Measurements from ENCODE around the gene CIRBP. TPM values are rescaled to one million over a fixed set of nuclear protein-coding genes. Genes with fewer than 3 reads are reported as not detected.

CIRBP gene
- polyA plus RNA-seq, 12 donors = 391 to 559 (median 467) TPM

DNA sequence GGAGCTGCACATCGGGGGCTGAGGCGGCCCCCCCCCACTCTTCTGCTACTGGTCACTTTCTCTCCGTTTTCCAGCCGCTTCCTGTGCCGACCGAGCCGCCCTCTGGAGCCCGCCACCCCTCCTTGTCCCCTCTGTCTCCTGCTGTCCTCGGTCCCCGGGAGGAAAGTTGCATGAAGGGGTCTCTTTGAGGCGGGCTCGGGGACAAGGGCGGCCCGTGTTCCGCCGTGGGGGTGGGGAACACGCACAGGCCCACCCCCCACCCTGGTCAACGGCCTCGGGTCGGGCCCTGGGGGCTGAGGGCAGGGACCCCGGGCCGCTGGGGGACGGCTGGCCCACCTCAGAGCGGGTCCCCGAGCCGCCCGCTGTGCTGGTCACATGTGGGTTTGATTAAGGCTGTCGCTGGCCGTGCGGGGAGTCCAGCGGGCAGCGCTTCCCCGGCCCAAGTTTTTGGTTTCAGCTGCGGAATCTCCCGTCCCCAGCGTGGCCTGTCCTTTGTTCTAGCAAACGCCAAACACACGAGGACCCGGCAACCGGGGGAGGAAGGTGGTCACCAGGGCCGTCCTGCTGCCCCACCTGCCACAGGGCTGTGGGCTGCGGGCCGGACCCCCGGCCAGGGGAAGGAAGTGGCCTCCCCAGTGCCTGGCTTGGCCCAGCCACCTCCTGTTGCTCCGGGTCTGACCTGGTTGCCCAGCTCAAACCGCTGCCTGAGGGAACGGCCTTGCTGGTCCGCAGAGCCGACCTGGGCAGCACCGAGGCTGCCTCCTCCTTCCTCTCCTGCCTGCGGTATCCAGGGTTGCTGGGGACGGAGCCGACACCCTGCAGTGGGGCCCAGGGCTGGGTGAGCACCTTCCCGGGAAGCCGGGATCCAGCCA is 18.5 kb downstream of the CIRBP start:
- DNase-seq = no peak

DNA sequence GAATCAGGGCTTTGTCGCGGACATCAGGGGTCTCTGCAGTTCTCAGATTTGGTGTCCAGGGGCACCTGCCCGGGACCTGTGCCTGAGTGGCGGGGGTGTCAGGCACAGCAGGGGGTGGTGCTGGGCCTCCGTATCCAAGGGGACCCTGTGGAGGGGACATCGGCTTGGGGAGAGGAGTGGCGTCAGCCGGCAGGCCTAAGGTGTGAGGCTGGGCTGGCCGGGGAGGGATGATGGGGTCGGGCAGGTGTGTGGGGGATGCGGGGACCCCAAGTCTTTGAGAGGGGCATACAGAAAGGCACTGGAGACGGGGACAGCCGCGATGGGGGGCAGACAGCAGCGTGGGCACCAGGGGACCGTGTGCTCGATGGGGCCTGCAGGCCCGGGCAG is 19.1 kb downstream of the CIRBP start:
- DNase-seq = no peak

DNA sequence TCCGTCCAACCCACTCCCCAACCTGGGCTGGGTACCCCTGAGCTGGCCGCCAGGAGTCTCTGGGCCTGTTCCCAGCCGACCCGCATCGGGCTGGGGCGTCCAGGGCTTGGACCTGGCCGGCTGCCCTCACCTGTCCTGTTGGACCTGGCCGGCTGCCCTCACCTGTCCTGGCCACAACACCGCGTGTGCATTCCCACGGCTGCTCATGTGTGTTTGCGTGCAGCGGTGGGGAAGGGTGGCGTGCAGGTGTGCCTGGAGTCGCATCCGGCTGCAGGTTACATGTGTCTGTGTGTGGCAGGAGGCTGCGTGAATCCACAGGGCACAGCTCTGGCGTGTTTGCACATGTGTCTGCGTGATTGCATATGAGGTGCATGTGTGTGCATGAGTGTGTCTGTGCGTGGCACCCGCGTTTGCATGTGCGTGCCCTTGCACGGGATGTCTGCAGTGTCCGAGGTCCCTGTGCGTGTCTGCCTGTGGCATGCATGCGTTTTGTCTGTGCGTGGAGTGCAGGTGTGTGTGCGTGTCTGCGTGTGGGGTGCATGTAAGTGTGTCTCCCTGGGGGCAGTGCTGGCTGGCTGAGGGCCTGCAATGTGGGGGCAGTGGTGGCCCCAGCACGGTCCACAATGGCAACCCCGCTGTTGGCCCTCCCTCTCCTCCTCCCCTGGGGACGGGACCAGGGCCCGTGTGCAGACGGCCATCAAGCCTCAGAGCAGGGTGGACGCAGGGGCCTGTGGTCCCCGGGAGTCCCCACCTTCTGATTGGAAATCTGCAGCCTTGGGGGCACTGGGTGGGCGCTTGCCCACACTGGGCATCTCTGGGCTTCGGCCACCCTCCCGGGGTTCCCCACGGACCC is 19.9 kb downstream of the CIRBP start:
- no peak for DNase-seq

DNA sequence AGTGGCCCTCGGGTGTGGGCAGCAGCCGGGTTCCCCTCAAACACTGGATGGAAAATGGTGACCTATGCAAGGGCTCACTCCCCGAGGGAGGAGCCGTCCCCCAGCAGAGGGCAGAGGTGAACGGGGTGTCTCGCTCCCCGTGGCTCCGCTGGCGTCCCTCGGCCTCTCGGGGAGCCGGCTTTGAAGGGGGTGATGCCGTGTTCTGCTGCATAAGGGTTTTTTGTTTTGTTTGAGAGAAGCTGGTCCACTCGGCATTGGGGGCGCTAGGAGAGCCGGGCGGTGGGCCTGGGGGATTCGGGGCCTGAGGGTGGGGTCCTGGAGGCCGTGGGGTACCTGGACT is 20.5 kb downstream of the CIRBP start:
- DNase-seq = no peak

DNA sequence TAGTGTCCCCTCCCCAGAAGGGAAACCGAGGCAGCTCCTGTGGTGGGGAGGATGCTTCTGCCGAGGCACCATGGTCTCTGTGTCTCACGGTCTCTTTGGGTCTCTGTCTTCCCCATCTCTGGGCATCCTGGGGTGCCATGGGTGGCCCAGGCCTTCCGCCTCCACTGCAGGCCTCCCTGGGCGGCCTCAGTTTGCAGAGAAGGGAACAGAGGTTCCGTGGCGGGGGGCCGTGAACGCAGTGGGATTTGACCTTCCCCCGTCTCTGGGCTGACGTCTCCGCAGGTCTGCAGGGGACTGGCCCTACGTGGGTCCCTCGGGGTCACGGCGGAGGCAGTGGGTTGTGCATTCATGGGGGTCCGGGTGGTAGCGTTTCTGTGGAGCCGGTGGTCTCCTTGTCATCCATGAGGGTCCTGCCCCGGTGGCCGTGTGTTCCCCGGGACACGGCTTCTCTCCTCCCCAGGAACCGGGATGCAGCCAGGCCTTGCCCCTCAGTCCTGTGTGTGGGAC is 21.1 kb downstream of the CIRBP start:
- no peak for DNase-seq

DNA sequence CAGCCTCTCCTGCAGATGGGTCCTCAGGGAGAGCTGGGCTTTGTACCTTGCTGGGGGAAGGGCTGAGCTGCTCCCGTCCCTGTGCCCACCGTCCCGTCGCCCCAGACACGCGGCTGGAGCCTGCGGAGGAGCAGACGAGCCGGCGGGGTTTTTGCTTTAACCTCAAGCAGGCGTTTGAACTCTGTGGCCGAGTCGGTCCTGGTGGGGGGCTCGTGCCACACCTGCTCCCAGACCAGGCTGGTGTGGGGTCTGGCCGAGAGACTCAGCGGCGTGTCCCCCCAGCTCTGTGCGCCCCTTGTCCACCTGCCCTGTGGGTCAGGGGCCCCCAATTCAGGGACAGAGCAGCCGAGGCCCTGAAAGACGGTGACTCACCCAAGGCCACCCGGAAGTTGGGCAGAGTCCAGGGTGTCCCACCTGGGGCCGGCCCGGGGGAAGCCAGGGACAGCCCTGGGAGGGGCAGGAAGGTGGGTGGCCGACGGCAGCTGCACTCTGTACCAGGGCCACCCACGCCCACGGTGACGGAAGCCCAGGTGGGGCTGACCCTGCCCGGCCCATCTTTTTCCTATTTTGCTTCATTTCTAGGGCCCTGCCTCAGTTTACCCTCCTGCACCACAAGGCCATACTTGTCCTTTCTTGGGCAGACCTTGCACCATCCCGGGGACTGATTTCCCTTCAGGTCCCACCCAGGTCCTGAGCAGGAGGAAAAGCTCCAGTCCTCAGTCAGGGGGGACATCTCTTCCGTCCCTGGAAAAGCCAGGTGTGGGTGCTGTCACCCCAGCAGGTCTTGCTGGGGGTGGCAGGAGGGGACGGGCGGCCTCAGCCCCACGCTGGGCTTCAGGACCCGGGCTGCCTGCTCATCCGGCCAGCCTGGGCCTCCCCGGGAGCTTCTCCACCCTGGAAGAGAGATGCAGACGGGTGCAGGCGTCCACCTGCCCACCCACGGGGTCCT is 21.8 kb downstream of the CIRBP start:
- DNase-seq = no peak

DNA sequence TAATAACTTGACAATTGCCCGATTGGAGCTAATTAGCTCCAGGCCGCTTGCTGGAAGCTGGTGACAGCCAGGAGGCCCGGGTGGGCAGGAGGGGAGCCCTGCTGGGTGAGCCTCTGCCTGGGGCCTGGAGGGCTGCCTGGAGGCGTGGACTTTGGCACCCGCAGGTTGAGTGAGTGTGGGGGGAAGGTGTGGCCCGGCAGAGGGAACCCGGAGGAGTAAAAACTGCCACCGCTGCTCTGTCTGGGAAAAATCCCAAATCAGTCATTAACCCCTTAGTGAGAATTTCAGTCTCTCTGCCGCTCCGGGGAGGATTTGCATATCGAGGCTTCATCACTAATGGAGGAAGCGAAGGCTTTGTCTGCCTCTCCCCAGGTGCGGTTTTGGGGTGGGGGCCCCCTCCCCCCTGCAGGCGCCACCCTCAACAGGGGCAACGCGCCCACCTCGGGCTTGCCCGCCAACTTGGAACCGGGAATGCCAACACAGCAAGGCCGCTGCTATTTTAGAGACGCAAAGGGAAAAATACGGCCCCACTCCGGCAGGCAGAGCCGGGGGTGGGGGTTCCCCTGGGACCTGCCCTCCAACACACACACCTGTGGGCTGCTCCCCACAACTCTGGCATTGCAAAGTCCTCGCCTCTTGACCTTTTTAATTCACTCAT is 22.8 kb downstream of the CIRBP start:
- no peak for DNase-seq

DNA sequence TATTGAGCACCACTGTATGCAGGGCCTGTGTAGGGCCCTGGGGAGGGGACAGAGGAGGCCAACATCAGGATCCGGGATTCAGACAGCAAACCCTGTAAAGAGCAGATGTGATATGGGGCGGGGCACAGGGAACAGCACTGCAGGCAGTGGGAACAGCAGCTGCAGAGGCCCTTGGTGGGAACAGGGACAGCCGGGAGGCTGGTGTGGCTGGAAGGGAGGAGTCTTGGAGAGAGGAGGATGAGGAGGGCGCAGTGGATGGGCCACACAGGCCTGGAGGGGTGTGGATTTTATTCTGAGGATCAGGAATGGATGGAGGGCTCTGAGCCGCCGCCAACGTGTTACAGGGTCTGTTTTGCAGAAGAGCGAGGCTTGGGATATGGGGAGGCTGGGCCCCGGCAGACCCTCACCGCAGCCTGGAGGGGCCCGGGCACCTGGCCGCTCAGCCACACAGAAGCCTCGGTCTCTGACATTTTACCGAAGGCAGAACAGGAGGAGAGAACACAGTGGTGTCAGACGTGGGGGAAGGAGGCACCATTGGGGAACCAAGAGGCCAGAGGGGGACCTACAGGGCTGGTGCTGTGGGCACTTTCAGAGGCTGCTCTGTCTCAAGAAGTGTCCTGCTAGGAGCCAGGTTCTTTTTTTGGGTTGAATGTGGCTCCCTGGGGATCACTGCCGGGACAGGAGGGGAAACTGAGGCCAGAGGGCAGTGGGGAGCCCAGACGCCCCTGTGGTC is 23.5 kb downstream of the CIRBP start:
- DNase-seq = no peak

DNA sequence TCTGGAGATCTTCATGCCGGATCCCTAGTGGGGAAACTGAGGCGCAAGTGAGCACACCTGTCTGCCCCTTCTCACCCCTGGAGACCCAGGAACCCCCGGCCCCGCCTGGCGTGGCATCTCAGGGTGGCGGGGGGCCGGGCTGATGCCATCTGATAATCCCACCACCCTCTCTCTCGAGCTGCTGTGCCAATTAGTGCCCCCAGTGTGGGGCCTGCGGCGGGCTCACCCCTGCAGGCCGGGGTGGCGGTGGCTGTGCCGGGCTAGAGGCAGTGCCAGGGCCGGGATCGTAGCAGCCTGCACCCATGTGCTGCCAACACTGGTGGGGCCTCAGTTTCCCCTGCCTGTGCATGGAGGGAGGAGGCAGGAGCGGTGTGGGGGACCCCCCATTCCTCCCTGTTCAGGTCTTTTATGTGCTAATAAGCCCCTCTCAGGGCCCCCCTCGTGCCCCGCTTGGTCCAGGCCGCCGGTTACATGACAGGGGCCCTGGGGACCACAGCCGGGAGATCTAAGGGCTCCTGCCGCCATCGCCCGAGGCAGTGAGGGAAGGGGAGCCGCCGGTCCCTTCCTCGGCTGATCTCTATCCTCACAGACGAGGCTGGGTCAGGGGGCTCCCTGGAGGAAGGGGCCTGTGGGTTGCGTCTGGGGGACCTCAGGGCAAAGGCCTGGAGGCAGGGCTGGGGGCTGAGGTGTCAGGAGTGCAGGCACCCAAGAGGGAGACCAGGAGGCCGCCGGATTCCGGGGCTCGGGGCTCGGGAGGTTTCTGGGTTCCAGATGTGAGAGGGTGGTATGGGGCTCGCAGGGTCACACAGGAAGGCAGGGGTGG is 24.9 kb downstream of the CIRBP start:
- no peak for DNase-seq

DNA sequence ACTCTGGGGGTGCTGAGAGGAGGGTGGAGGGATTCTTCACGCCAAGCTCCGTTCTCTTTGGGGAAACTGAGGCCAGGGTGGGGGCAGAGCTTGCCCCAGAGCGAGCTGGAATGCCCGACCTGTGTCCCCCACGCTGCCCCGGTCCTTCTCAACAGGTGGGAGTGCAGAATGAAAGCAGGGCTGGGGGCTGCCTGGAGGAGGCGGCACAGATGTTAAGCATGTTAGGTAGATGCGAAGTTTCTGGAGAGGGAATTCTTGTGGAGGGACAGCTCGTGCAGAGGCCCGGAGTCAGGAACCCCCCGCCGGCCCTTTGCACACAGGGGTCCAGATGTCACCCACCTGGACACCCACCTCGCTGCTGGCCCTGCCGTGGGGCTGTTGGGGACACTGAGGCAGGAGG is 25.6 kb downstream of the CIRBP start:
- no peak for DNase-seq

DNA sequence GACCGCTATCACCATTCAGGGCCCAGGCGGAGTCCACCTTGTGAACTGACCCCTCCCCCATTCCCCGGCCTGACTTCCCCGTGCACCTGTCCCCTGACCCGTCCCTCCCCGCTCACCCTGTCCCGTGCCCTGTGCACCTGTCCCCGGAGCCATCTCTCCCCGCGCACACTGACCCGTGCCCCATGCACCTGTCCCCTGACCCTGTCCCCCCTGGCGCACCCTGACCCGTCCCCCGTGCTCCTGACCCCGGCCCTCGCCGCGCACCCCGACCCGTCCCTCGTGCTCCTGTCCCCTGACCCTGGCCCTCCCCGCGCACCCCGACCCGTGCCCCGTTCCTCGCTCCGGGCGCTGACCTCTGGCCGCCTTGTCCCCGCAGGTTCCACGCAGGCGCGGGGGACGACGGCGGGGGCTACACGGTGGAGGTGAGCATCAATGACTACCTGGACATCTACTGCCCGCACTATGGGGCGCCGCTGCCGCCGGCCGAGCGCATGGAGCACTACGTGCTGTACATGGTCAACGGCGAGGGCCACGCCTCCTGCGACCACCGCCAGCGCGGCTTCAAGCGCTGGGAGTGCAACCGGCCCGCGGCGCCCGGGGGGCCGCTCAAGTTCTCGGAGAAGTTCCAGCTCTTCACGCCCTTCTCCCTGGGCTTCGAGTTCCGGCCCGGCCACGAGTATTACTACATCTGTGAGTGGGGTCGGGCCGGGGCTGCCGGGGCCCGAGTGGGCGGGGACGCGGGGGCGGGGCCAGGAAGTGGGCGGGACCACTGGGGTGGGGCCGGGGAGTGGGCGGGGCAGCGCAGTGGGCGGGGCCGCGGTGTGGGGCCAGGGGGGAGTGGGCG is 26.3 kb downstream of the CIRBP start:
- no peak for DNase-seq

DNA sequence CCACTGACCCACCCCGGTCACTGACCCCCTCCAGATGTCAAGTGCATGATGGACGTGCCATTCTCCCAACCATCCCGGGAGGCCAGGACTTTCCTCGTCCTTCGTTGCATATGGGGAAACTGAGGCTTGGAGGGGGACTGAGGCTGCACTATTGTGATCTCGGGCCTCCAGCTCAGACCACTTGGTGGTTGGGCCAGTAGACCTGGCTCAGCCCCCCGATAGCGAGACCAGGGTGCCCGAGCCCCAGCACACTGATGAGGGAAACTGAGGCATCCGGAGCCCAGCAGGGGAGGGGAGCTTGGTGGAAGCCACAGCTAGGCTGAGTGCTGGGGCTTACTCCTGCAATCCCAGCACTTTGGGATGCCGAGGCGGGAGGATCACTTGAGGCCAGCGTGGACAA is 26.9 kb downstream of the CIRBP start:
- DNase-seq = no peak

DNA sequence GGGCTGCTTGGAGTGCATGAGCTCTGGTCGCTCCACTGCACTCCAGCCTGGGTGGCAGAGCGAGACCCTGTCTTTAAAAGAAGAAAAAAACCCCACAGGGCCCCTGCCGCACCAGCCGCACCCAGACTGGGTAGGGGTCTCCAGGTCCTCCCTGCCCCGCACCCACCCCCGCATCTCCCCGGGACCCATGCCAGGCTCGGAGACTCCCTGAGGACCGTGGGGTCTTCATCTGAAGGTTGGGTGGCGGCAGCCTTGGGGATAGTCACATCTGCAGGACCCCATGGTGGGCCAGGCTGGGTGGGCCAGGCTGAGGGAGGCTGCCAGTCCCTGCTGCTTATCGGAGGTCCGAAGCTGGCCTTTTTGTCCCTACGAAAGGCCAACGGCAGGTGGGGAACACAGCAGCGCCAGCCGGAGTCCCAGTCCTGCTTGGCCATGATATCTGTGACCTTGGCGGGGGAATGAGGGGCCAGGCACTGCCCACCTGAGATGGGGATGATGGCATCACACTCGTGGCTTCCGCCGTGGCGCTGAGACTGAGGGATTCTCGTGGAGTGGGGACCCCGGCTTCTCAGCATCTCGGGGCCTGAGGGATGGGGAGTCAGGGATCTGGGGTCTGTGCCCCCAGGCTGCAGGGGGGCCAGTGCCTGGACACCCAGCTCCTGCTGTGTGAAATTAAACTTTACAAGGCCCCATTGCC is 27.6 kb downstream of the CIRBP start:
- DNase-seq = no peak

DNA sequence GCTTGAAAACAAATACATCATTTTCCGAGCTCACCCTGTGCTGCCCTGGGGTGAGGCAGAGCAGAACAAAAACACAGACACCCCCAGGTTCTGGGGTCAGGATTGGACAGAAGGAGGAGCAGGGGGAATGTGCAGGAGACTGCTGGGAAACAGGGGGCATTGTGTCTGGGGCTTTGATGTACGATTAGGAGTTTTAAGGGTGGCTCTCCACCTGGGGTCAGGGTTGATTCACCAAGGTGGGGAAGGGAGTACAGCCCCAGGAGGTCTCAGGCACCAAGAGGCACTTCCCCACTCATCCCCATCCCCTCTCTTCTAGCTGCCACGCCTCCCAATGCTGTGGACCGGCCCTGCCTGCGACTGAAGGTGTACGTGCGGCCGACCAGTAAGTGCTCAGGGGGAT is 29.1 kb downstream of the CIRBP start:
- DNase-seq = no peak

DNA sequence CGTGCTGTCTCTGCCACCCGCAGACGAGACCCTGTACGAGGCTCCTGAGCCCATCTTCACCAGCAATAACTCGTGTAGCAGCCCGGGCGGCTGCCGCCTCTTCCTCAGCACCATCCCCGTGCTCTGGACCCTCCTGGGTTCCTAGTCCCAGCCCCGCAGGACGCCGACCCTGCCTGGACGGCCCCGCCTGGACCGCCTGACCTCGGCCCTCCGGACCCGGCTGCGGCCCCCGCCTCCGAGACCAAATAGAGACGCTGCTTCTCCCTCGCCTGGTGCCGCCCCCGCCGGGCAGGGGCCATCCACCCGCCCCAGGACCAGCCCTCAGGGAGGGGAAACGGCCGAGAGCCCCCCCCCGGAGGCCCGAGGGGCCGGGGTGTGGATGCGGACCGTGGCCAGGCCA is 30.7 kb downstream of the CIRBP start:
- DNase-seq = no peak

DNA sequence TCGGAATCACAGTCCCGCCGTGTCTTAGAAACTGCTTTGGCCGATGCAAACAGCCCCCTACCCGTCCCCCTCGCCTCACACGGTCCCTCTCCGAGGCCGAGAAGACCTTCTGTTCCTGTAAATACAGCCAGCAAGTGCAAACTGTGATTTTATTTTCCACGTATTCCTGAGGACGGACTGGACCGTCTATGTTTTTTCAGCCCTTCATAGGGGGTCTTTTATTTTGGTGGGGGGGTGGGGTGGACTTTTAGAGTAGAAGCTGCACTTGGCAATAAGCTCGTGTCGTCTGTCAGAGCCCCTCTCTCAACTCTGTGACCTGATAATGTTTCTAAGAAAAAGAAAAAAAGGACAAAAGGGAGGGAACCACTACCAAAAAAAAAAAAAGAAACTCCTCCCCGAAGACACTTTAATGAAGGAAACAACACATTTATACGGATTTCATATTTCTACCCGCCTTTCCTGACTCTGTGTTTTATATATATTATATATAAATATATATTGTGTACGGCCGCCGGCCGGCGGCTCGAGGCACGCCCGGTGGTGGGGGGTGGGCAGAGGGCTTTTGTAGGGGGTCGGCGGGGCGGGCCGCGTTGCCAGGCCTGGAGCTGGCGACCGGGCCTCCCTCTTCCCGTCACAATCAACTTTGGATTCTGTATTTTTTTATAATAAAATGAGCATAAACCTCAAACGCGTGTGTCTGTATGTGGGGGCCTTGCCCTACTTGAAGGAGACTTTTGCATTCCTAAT is 31.8 kb downstream of the CIRBP start:
- no peak for DNase-seq

DNA sequence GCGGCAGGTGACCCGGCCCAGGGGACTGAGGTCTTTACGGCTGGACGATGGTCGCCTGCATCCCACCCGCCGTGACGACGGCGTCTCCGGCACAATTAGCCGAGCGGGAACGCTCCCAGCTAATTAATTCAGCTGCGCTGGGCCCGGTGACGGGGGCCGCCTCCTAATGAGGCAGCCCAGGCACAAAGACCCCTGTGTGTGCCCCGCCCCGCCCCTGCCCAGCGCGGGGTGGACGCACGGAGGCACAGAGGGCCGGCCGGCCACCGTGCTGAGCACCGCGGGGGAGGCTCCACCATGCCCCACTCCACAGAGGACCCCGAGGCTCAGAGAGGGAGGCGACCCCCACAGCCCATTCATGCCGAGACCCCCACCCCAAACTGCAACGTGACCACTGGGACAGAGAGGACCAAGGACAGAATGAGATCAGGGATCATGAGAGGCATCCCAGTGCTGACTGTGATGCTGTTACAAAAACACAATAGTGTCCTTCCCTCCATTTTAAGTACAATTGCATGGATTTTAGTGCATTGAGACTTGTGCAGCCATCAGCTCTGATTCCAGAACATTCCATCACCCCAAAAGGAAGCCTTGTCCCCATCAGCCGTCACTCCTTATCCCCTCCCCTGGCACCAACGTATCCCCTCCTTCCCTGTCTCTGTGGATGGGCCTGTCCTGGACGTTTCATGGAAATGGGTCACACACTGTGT is 33.6 kb downstream of the CIRBP start:
- no peak for DNase-seq

All from muscle of arm (tissue), 12 donors.